HepG2 (cell line): ENCODE results near the gene PRKN. TPM values are rescaled to one million over a fixed set of nuclear protein-coding genes. Genes with fewer than 3 reads are reported as not detected.

ENCODE experiments used
- ATAC-seq: fragments of 200-7000 bp; cut with Tn5 transposase; 3 replicates; pipeline ENCODE4 v1.9.1; 2020; ENCODE audit warnings: mild to moderate bottlenecking, moderate library complexity
- BruUV-seq: library from RNA; stranded (reverse); fragments of 400-500 nt; replicated peaks from 2 replicates; lab custom pipeline; 2021; lab: Mats Ljungman, UMichigan
- CTCF ChIA-PET: fragments of 300-600 bp; formaldehyde crosslinking; extraction: SDS; loops from one replicate; lab custom pipeline; 2021; ENCODE audit warnings: low total read pairs, inconsistent platforms, low intra/inter-chr PET ratio; lab: Yijun Ruan, JAX
- POLR2A ChIA-PET: fragments of 350-600 bp; sonication (Branson Sonifier 250); formaldehyde crosslinking; loops from one replicate; lab custom pipeline; 2020; ENCODE audit warnings: antibody characterized with exemption, inconsistent platforms; lab: Yijun Ruan, JAX
- DNase-seq: peaks from one replicate; pipeline ENCODE4 v3.0.0-alpha.2; 2015; ENCODE audit warnings: low spot score
- FAIRE-seq: peaks from 3 replicates; lab custom pipeline; 2011; peaks lifted over from hg19 to GRCh38; lab: Jason Lieb, UNC
- H2AFZ ChIP-seq: one replicate; pipeline ENCODE4 v1.6.1; 2011; ENCODE audit warnings: low read length, inconsistent platforms
- H3K27ac ChIP-seq: fragments of 300-600 bp; 3 replicates; pipeline ENCODE4 v1.8.0; 2011; ENCODE audit warnings: mixed run types, mild to moderate bottlenecking, mixed read lengths, low read length, inconsistent platforms; ENCODE audit not compliant: insufficient read depth; ENCODE audit errors: extremely low read length
- H3K27me3 ChIP-seq, 2 experiments: fragments of 200-600 bp in 1 of 2; 2 replicates in 1 of 2; 3 replicates in 1 of 2; pipeline versions ENCODE4 v1.6.0 to v1.8.0; 2011; ENCODE audit warnings: low read length in 2 of 2, mild to moderate bottlenecking in 2 of 2, moderate library complexity in 2 of 2, inconsistent platforms in 1 of 2; ENCODE audit not compliant: insufficient read depth in 2 of 2, control insufficient read depth in 1 of 2
- H3K36me3 ChIP-seq, 2 experiments: fragments of 200-600 bp in 1 of 2; replicated peaks in 1 of 2; 2 replicates in 1 of 2; 3 replicates in 1 of 2; pipeline versions ENCODE4 v1.5.1 to v1.8.0; 2011; ENCODE audit warnings: low read length in 2 of 2, inconsistent platforms in 1 of 2; ENCODE audit not compliant: insufficient read depth in 2 of 2, control insufficient read depth in 1 of 2
- H3K4me1 ChIP-seq: 2 replicates; pipeline ENCODE4 v1.5.1; 2012; ENCODE audit warnings: low read length, inconsistent platforms; ENCODE audit not compliant: insufficient read depth
- H3K4me2 ChIP-seq: 2 replicates; pipeline ENCODE4 v1.6.0; 2011; ENCODE audit warnings: low read depth, low read length, inconsistent platforms
- H3K4me3 ChIP-seq, 3 experiments: fragments of 200-600 bp in 1 of 3; sonication (generic), shearing (Covaris generic) in 1 of 3; replicated peaks in 1 of 3; 2 replicates each; pipeline ENCODE4 v1.5.1; 2011 to 2016; ENCODE audit warnings: low read length in 3 of 3, inconsistent platforms in 2 of 3, low read depth in 2 of 3, mild to moderate bottlenecking in 2 of 3, control low read depth in 1 of 3, mixed read lengths in 1 of 3; ENCODE audit not compliant: insufficient read depth in 1 of 3
- H3K79me2 ChIP-seq: one replicate; pipeline ENCODE4 v1.6.1; 2011; ENCODE audit warnings: low read length, inconsistent platforms; ENCODE audit not compliant: insufficient read depth
- H3K9ac ChIP-seq: 2 replicates; pipeline ENCODE4 v1.6.0; 2011; ENCODE audit warnings: mild to moderate bottlenecking, low read depth, low read length, inconsistent platforms; ENCODE audit not compliant: insufficient read depth
- H3K9me3 ChIP-seq: 2 replicates; pipeline ENCODE4 v1.5.1; 2012; ENCODE audit warnings: mild to moderate bottlenecking, low read length
- H4K20me1 ChIP-seq: 2 replicates; pipeline ENCODE4 v1.6.0; 2011; ENCODE audit warnings: inconsistent platforms, mild to moderate bottlenecking, low read length, moderate library complexity; ENCODE audit not compliant: insufficient read depth
- MAFF ChIP-seq: IDR thresholded peaks from 2 replicates; pipeline ENCODE4 v1.6.1; 2011; ENCODE audit warnings: low read depth, low read length, improper control_type of control experiment
- MAFK ChIP-seq, 2 experiments: IDR thresholded peaks in 1 of 2; conservative IDR thresholded peaks in 1 of 2; 2 replicates each; pipeline ENCODE4 v1.6.1; 2011; ENCODE audit warnings: improper control_type of control experiment in 2 of 2, low read length in 2 of 2
- MTF1 ChIP-seq: sonication (generic); formaldehyde crosslinking; IDR thresholded peaks from 2 replicates; pipeline ENCODE4 v1.5.0; 2020; ENCODE audit warnings: missing genetic modification reagents
- NFRKB ChIP-seq: fragments of 450-650 bp; IDR thresholded peaks from 2 replicates; pipeline ENCODE4 v1.6.1; 2017
- RARA ChIP-seq: IDR thresholded peaks from 2 replicates; pipeline ENCODE4 v1.6.1; 2016; ENCODE audit warnings: missing genetic modification reagents, missing compliant biosample characterization
- SNAI1 ChIP-seq: sonication (generic); formaldehyde crosslinking; IDR thresholded peaks from 2 replicates; pipeline ENCODE4 v1.5.0; 2020; ENCODE audit warnings: mild to moderate bottlenecking, missing genetic modification reagents, borderline replicate concordance
- WGBS: methylation state at CpG from one replicate; pipeline ENCODE4 v1.1.6; 2017; ENCODE audit warnings: low lambda C conversion rate; 5-methylcytosine and 5-hydroxymethylcytosine counted together
- in situ Hi-C: cut with HindIII; loops from 2 replicates; pipeline ENCODE4 v1.10.0; 2017; ENCODE audit warnings: low pct_unique_long_range_greater_than_20kb; ENCODE audit not compliant: extremely low pct_ligation_motif_present
- intact Hi-C: fragments of 100-400 bp; cut with micrococcal nuclease; formaldehyde crosslinking; loops from one replicate; pipeline ENCODE4 v1.10.0; 2022; ENCODE audit not compliant: unreplicated experiment
- polyA plus RNA-seq, 8 experiments: library from polyadenylated mRNA; depleted of rRNA in 3 of 8; stranded (reverse) in 7 of 8; unstranded in 1 of 8; fragments of >200 nt; fragmentation: Illumina TruSeq in 4 of 8; extraction: Trizol in 4 of 8; gene quantifications; 2 replicates each; pipeline versions ENCODE4 v1.2.1 to v1.2.3, GENCODE V29; 2011 to 2016; ENCODE audit warnings: low read depth in 4 of 8, missing spikeins in 1 of 8, mixed read lengths in 1 of 8; ENCODE audit not compliant: insufficient read depth in 1 of 8
- total RNA-seq, 5 experiments: library from RNA; depleted of rRNA; stranded (reverse); fragments of >200 nt; fragmentation: Illumina TruSeq; extraction: Trizol; gene quantifications; 2 replicates each; pipeline ENCODE4 v1.2.3, GENCODE V29; 2016; ENCODE audit warnings: low read depth in 1 of 5

The PRKN gene
- total and polyA plus RNA-seq, 2 of the 13 experiments (the other 11 are each of a cell fraction or from before 2014, with no cell fraction given), result 0.31 to 0.44 TPM

GRCh38 chr6:162416307-162416706 lies 311.3 kb downstream of the PRKN start:
- TF ChIP-seq SNAI1 (CRISPR knock-in tag) (no peak), MAFK (conservative IDR thresholded peaks at IDR 0.05 in 1 of 2, IDR thresholded peaks at IDR 0.05 in 1 of 2; ENCODE audit: low read length in 2 of 2) (peak; percentile 56 to 77; a peak in 3 of 4 replicates), MAFF (peak; percentile 59; the same call in 1 of the 2 replicates)
- Histone ChIP-seq H3K9ac (no peak overlapping the region), H3K4me1 (no peaks in the 10 kb centered on the region), H3K4me2 (no peak overlapping the region), H3K36me3 (no peaks in the 10 kb centered on the region), H3K27ac (no peak overlapping the region), H3K79me2 (no peaks in the 10 kb centered on the region), H3K9me3 (0 out of 2 replicates have a peak, but pooled peaks cover 6% of the 10 kb centered on the region), H4K20me1 (no peaks in the 10 kb centered on the region), H2AFZ (no peak overlapping the region), H3K27me3 (no peaks in the 10 kb centered on the region), H3K4me3 (no peak overlapping the region)
- ChIA-PET CTCF (no interaction called here), POLR2A (no interaction called here)
- 2% methylated on average over 2 of the region's 2 CpGs for WGBS
- in situ Hi-C loops (no loop called here), intact Hi-C loops (no loop called here)
- FAIRE-seq, result no peak
- DNase-seq, result no peak
- ATAC-seq, result no peak
- no TSS peak for BruUV-seq

- Histone ChIP-seq H3K9me3 (no peaks in the 10 kb centered on the region; the same call in 1 of the 2 replicates), H3K27me3 (no peaks in the 10 kb centered on the region), H3K27ac (no peak overlapping the region), H2AFZ (no peak overlapping the region), H3K4me3 (no peak overlapping the region), H3K79me2 (no peaks in the 10 kb centered on the region), H3K36me3 (no peaks in the 10 kb centered on the region), H3K4me2 (no peak overlapping the region), H3K9ac (no peak overlapping the region), H3K4me1 (no peaks in the 10 kb centered on the region), H4K20me1 (no peaks in the 10 kb centered on the region)
- DNase-seq (no peak), FAIRE-seq (no peak), ATAC-seq (no peak)
- WGBS, result 8% methylated on average over 8 of the region's 8 CpGs
- ChIA-PET CTCF (no interaction called here), POLR2A (no interaction called here)
- in situ Hi-C loops, result no loop called here
- TF ChIP-seq MTF1 (no peak), NFRKB (no peak), RARA (no peak)
- intact Hi-C loops, result no loop called here
- no TSS peak for BruUV-seq
Measured at GRCh38 chr6:162409741-162410691, 317.6 kb downstream of the PRKN start.
